Astrocyte (in vitro differentiated cells and primary cell): ENCODE measurements around the gene RPAP3. TPM values are rescaled to one million over a fixed set of nuclear protein-coding genes. Genes with fewer than 3 reads are reported as not detected.
"Not testable (repeated sequence)": the region's sequence is repeated elsewhere in the genome, so short reads cannot be mapped to it uniquely, and the experiment has no call there.

Source experiments
- DNase-seq: peaks from one replicate; pipeline ENCODE4 v3.0.0-alpha.2; 2010; ENCODE audit warnings: low read depth
- FAIRE-seq: peaks from 2 replicates; lab custom pipeline; 2011; peaks lifted over from hg19 to GRCh38; lab: Jason Lieb, UNC
- H2AFZ ChIP-seq: 2 replicates; pipeline ENCODE4 v1.6.0; 2012; ENCODE audit warnings: low read depth, low read length, inconsistent platforms
- H3K27ac ChIP-seq: 2 replicates; pipeline ENCODE4 v1.5.1; 2011; ENCODE audit warnings: low read depth, low read length, inconsistent platforms
- H3K27me3 ChIP-seq: 2 replicates; pipeline ENCODE4 v1.6.0; 2011; ENCODE audit warnings: low read length, inconsistent platforms; ENCODE audit not compliant: insufficient read depth
- H3K36me3 ChIP-seq: 2 replicates; pipeline ENCODE4 v1.5.1; 2011; ENCODE audit warnings: low read length, inconsistent platforms; ENCODE audit not compliant: insufficient read depth
- H3K4me1 ChIP-seq: 2 replicates; pipeline ENCODE4 v1.5.1; 2011; ENCODE audit warnings: low read length, inconsistent platforms; ENCODE audit not compliant: insufficient read depth
- H3K4me2 ChIP-seq: 2 replicates; pipeline ENCODE4 v1.6.0; 2012; ENCODE audit warnings: low read length, inconsistent platforms
- H3K4me3 ChIP-seq: 2 replicates; pipeline ENCODE4 v1.5.1; 2011; ENCODE audit warnings: low read depth, mild to moderate bottlenecking, low read length, inconsistent platforms; ENCODE audit not compliant: insufficient read depth
- H3K79me2 ChIP-seq: 2 replicates; pipeline ENCODE4 v1.6.0; 2012; ENCODE audit warnings: mild to moderate bottlenecking, low read length, inconsistent platforms; ENCODE audit not compliant: insufficient read depth
- H3K9ac ChIP-seq: 2 replicates; pipeline ENCODE4 v1.6.0; 2012; ENCODE audit warnings: mild to moderate bottlenecking, low read length, inconsistent platforms
- H3K9me3 ChIP-seq: 2 replicates; pipeline ENCODE4 v1.5.1; 2012; ENCODE audit warnings: low read depth, mild to moderate bottlenecking, low read length, inconsistent platforms; ENCODE audit not compliant: insufficient read depth
- H4K20me1 ChIP-seq: 2 replicates; pipeline ENCODE4 v1.6.0; 2012; ENCODE audit warnings: low read length, inconsistent platforms; ENCODE audit not compliant: insufficient read depth
- H3K27ac Mint-ChIP-seq: one replicate; pipeline ENCODE4 v1.8.0; 2021; ENCODE audit warnings: mild to moderate bottlenecking, mixed read lengths; ENCODE audit not compliant: unreplicated experiment
- H3K27me3 Mint-ChIP-seq: one replicate; pipeline ENCODE4 v1.8.0; 2021; ENCODE audit warnings: low read depth, mixed read lengths; ENCODE audit not compliant: unreplicated experiment
- H3K36me3 Mint-ChIP-seq: one replicate; pipeline ENCODE4 v1.8.0; 2021; ENCODE audit warnings: low read depth, mixed read lengths; ENCODE audit not compliant: unreplicated experiment
- H3K4me1 Mint-ChIP-seq: one replicate; pipeline ENCODE4 v1.8.0; 2021; ENCODE audit warnings: low read depth, mixed read lengths; ENCODE audit not compliant: unreplicated experiment
- H3K4me3 Mint-ChIP-seq: one replicate; pipeline ENCODE4 v1.8.0; 2021; ENCODE audit warnings: mild to moderate bottlenecking, moderate library complexity, mixed read lengths; ENCODE audit not compliant: unreplicated experiment
- H3K9me3 Mint-ChIP-seq: one replicate; pipeline ENCODE4 v1.8.0; 2021; ENCODE audit warnings: mild to moderate bottlenecking, mixed read lengths; ENCODE audit not compliant: unreplicated experiment
- EZH2 ChIP-seq: IDR thresholded peaks from 2 replicates; pipeline ENCODE4 v1.6.1; 2012; ENCODE audit warnings: mild to moderate bottlenecking, low read length, inconsistent platforms; ENCODE audit not compliant: insufficient read depth
- total RNA-seq: library from RNA; stranded (reverse); gene quantifications from 2 replicates; pipeline ENCODE4 v1.2.1, GENCODE V29; 2021
- TF ChIP-seq, protein P1 (sequence below): IDR thresholded peaks from 2 replicates; pipeline ENCODE4 v1.5.1; 2011; ENCODE audit warnings: low read depth, mild to moderate bottlenecking, inconsistent platforms, low read length, moderate library complexity; ENCODE audit not compliant: insufficient read depth

RPAP3 gene
- total RNA-seq, 1 donor from 2014 or later: 39.2 TPM

- Histone ChIP-seq H3K9me3 (no peaks in the 10 kb centered on the region), H4K20me1 (no peaks in the 10 kb centered on the region), H3K79me2 (no peaks in the 10 kb centered on the region), H3K9ac (no peak overlapping the region), H3K4me3 (no peak overlapping the region), H3K27me3 (no peaks in the 10 kb centered on the region), H3K27ac (no peak overlapping the region), H2AFZ (no peak overlapping the region), H3K4me2 (no peak overlapping the region), H3K4me1 (no peaks in the 10 kb centered on the region), H3K36me3 (no peaks in the 10 kb centered on the region)
- TF ChIP-seq, protein P1, sequence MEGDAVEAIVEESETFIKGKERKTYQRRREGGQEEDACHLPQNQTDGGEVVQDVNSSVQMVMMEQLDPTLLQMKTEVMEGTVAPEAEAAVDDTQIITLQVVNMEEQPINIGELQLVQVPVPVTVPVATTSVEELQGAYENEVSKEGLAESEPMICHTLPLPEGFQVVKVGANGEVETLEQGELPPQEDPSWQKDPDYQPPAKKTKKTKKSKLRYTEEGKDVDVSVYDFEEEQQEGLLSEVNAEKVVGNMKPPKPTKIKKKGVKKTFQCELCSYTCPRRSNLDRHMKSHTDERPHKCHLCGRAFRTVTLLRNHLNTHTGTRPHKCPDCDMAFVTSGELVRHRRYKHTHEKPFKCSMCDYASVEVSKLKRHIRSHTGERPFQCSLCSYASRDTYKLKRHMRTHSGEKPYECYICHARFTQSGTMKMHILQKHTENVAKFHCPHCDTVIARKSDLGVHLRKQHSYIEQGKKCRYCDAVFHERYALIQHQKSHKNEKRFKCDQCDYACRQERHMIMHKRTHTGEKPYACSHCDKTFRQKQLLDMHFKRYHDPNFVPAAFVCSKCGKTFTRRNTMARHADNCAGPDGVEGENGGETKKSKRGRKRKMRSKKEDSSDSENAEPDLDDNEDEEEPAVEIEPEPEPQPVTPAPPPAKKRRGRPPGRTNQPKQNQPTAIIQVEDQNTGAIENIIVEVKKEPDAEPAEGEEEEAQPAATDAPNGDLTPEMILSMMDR: peak; percentile 47
- no peak for TF ChIP-seq EZH2
- Mint-ChIP-seq H3K9me3 (peaks cover 17% of the 10 kb centered on the region), H3K27me3 (no peaks in the 10 kb centered on the region), H3K4me1 (no peaks in the 10 kb centered on the region), H3K36me3 (peaks cover 21% of the 10 kb centered on the region), H3K27ac (no peak overlapping the region), H3K4me3 (no peak overlapping the region)
- no peak for FAIRE-seq
- no peak for DNase-seq
These were observed 68.7 kb downstream of the RPAP3 start for GRCh38 chr12:47636908-47637780.

GRCh38 chr12:47635770-47636169 is 70.1 kb downstream of the RPAP3 start:
- not testable (repeated sequence) for H3K27me3 Mint-ChIP-seq, DNase-seq, H3K27ac ChIP-seq, H3K4me1 ChIP-seq, H3K27me3 ChIP-seq, H4K20me1 ChIP-seq, FAIRE-seq, H3K4me2 ChIP-seq, H3K4me1 Mint-ChIP-seq, H3K27ac Mint-ChIP-seq, H3K4me3 Mint-ChIP-seq, H2AFZ ChIP-seq, H3K9me3 ChIP-seq, H3K36me3 ChIP-seq, H3K4me3 ChIP-seq, H3K79me2 ChIP-seq, H3K9ac ChIP-seq
- Mint-ChIP-seq H3K9me3 (peaks cover 11% of the 10 kb centered on the region), H3K36me3 (peaks cover 30% of the 10 kb centered on the region)

- H3K4me1 ChIP-seq: no peaks in the 10 kb centered on the region
- no peaks in the 10 kb centered on the region for H3K79me2 ChIP-seq
- H3K9me3 Mint-ChIP-seq: peaks cover 16% of the 10 kb centered on the region
- H3K36me3 Mint-ChIP-seq: peaks cover 39% of the 10 kb centered on the region
- H2AFZ ChIP-seq: no peak overlapping the region
- TF ChIP-seq, protein P1: no peak
- no peak for TF ChIP-seq EZH2
- H3K4me3 Mint-ChIP-seq: no peak overlapping the region
- H3K27ac Mint-ChIP-seq: no peak overlapping the region
- DNase-seq: no peak
- H3K4me3 ChIP-seq: no peak overlapping the region
- H3K27ac ChIP-seq: no peak overlapping the region
- no peaks in the 10 kb centered on the region for H3K9me3 ChIP-seq
- no peak overlapping the region for H3K9ac ChIP-seq
- no peak for FAIRE-seq
- no peaks in the 10 kb centered on the region for H3K36me3 ChIP-seq
- H3K4me2 ChIP-seq: no peak overlapping the region
- no peaks in the 10 kb centered on the region for H3K27me3 Mint-ChIP-seq
- H4K20me1 ChIP-seq: no peaks in the 10 kb centered on the region
- no peaks in the 10 kb centered on the region for H3K4me1 Mint-ChIP-seq
- no peaks in the 10 kb centered on the region for H3K27me3 ChIP-seq
These were observed 71.7 kb downstream of the RPAP3 start for GRCh38 chr12:47634127-47634526.
